NCI-H524 treated with DMSO at 0.1 percent for 48 hours (cell line): ENCODE measurements around the gene NUP37.

Source experiments
- DNase-seq: peaks from one replicate; lab custom pipeline; 2025; lab: John Stamatoyannopoulos, UW

The NUP37 gene

GRCh38 chr12:102026728-102027127, 93.2 kb downstream of the NUP37 start:
- DNase-seq, result no peak

- DNase-seq, result no peak
Observed at GRCh38 chr12:102024765-102025164, 95.1 kb downstream of the NUP37 start.

GRCh38 chr12:102023343-102023930, 96.5 kb downstream of the NUP37 start:
- no peak for DNase-seq
